H9 (cell line): ENCODE measurements around the gene YPEL4. TPM values are rescaled to one million over a fixed set of nuclear protein-coding genes. Genes with fewer than 3 reads are reported as not detected.
A peak's percentile ranks its signal among the peaks of the same experiment; 100 is the strongest.

Experiments used
- DNase-seq: peaks from one replicate; pipeline ENCODE4 v3.0.0-alpha.2; 2017
- H2AFZ ChIP-seq: one replicate; pipeline ENCODE4 v1.6.1; 2013; ENCODE audit warnings: mild to moderate bottlenecking, low read length, control low read depth, moderate library complexity
- H2AK5ac ChIP-seq: 2 replicates; pipeline ENCODE4 v1.6.1; 2013; ENCODE audit warnings: low read length, control low read depth, mixed read lengths; ENCODE audit not compliant: insufficient read length
- H2BK120ac ChIP-seq: one replicate; pipeline ENCODE4 v1.6.1; 2013; ENCODE audit warnings: low read depth, mild to moderate bottlenecking, low read length, control low read depth, inconsistent platforms; ENCODE audit not compliant: poor library complexity, severe bottlenecking
- H2BK12ac ChIP-seq: 2 replicates; pipeline ENCODE4 v1.6.1; 2013; ENCODE audit warnings: low read length, control low read depth, mixed read lengths, low read depth; ENCODE audit not compliant: insufficient read length
- H2BK15ac ChIP-seq: 2 replicates; pipeline ENCODE4 v1.6.1; 2013; ENCODE audit warnings: low read depth, low read length, control low read depth
- H2BK20ac ChIP-seq: one replicate; pipeline ENCODE4 v1.6.1; 2013; ENCODE audit warnings: low read depth, mild to moderate bottlenecking, low read length, control low read depth, inconsistent platforms; ENCODE audit not compliant: poor library complexity, severe bottlenecking
- H2BK5ac ChIP-seq: 2 replicates; pipeline ENCODE4 v1.6.1; 2013; ENCODE audit warnings: low read length, control low read depth, mixed read lengths; ENCODE audit not compliant: insufficient read length
- H3K14ac ChIP-seq: 2 replicates; pipeline ENCODE4 v1.6.1; 2013; ENCODE audit warnings: low read length, control low read depth; ENCODE audit not compliant: insufficient read depth
- H3K18ac ChIP-seq: 2 replicates; pipeline ENCODE4 v1.6.1; 2013; ENCODE audit warnings: low read depth, mild to moderate bottlenecking, mixed read lengths, low read length, control low read depth; ENCODE audit not compliant: insufficient read length
- H3K23ac ChIP-seq: 2 replicates; pipeline ENCODE4 v1.6.1; 2013; ENCODE audit warnings: low read length, control low read depth, mixed read lengths, low read depth; ENCODE audit not compliant: insufficient read length
- H3K23me2 ChIP-seq: 2 replicates; pipeline ENCODE4 v1.6.1; 2013; ENCODE audit warnings: low read depth, mild to moderate bottlenecking, mixed read lengths, low read length, control low read depth; ENCODE audit not compliant: insufficient read length, poor library complexity, severe bottlenecking
- H3K27ac ChIP-seq: 2 replicates; pipeline ENCODE4 v1.5.1; 2013; ENCODE audit warnings: low read length, control low read depth, mixed read lengths, low read depth; ENCODE audit not compliant: insufficient read length
- H3K27me3 ChIP-seq: 2 replicates; pipeline ENCODE4 v1.6.1; 2013; ENCODE audit warnings: low read length, control low read depth, inconsistent platforms; ENCODE audit not compliant: insufficient read depth
- H3K4ac ChIP-seq: 2 replicates; pipeline ENCODE4 v1.6.1; 2013; ENCODE audit warnings: low read depth, mild to moderate bottlenecking, control low read depth, inconsistent platforms, low read length, moderate library complexity
- H3K4me1 ChIP-seq: 2 replicates; pipeline ENCODE4 v1.6.1; 2013; ENCODE audit warnings: low read length, control low read depth, inconsistent platforms; ENCODE audit not compliant: insufficient read depth
- H3K4me2 ChIP-seq: 2 replicates; pipeline ENCODE4 v1.6.1; 2013; ENCODE audit warnings: low read length, control low read depth, mixed read lengths; ENCODE audit not compliant: insufficient read length, insufficient read depth
- H3K56ac ChIP-seq: 2 replicates; pipeline ENCODE4 v1.6.1; 2013; ENCODE audit warnings: low read depth, mild to moderate bottlenecking, mixed read lengths, low read length, control low read depth; ENCODE audit not compliant: insufficient read length
- H3K79me1 ChIP-seq: 2 replicates; pipeline ENCODE4 v1.6.1; 2013; ENCODE audit warnings: low read depth, mild to moderate bottlenecking, moderate library complexity, low read length, control low read depth, inconsistent platforms; ENCODE audit not compliant: insufficient read depth, poor library complexity, severe bottlenecking
- H3K79me2 ChIP-seq: 2 replicates; pipeline ENCODE4 v1.6.1; 2013; ENCODE audit warnings: low read length, control low read depth, inconsistent platforms; ENCODE audit not compliant: insufficient read depth
- H3K9ac ChIP-seq: 2 replicates; pipeline ENCODE4 v1.6.1; 2013; ENCODE audit warnings: low read length, control low read depth, mixed read lengths; ENCODE audit not compliant: insufficient read length; ENCODE audit errors: extremely low read depth
- H3K9me3 ChIP-seq: one replicate; pipeline ENCODE4 v1.6.1; 2013; ENCODE audit warnings: low read depth, low read length, inconsistent platforms; ENCODE audit not compliant: control insufficient read depth
- H3T11ph ChIP-seq: one replicate; pipeline ENCODE4 v1.6.1; 2013; ENCODE audit warnings: mild to moderate bottlenecking, low read length, control low read depth, inconsistent platforms
- H4K20me1 ChIP-seq: one replicate; pipeline ENCODE4 v1.6.1; 2013; ENCODE audit not compliant: control insufficient read depth, insufficient read length, insufficient read depth
- H4K5ac ChIP-seq: 2 replicates; pipeline ENCODE4 v1.6.1; 2013; ENCODE audit warnings: low read depth, mild to moderate bottlenecking, mixed read lengths, low read length, control low read depth; ENCODE audit not compliant: insufficient read length
- H4K8ac ChIP-seq: replicated peaks from 2 replicates; pipeline ENCODE4 v1.6.1; 2013; ENCODE audit warnings: low read length, control low read depth, mixed read lengths, low read depth; ENCODE audit not compliant: insufficient read length
- H4K91ac ChIP-seq: 2 replicates; pipeline ENCODE4 v1.6.1; 2013; ENCODE audit warnings: low read depth, mild to moderate bottlenecking, moderate library complexity, mixed read lengths, low read length, control low read depth; ENCODE audit not compliant: insufficient read length
- H3K27ac Mint-ChIP-seq, 3 experiments: 2 replicates in 2 of 3; 3 replicates in 1 of 3; pipeline ENCODE4 v1.8.0; 2020 to 2021; ENCODE audit warnings: mixed read lengths in 3 of 3, mild to moderate bottlenecking in 1 of 3, moderate library complexity in 1 of 3
- H3K27me3 Mint-ChIP-seq: 2 replicates; pipeline ENCODE4 v1.8.0; 2021; ENCODE audit warnings: low read depth, mild to moderate bottlenecking, moderate library complexity, mixed read lengths
- H3K36me3 Mint-ChIP-seq, 3 experiments: 2 replicates in 2 of 3; 3 replicates in 1 of 3; pipeline ENCODE4 v1.8.0; 2020 to 2021; ENCODE audit warnings: low read depth in 3 of 3, mixed read lengths in 3 of 3; ENCODE audit not compliant: insufficient read depth in 1 of 3
- H3K4me1 Mint-ChIP-seq, 2 experiments: 2 replicates each; pipeline ENCODE4 v1.8.0; 2020; ENCODE audit warnings: mixed read lengths in 2 of 2
- H3K4me3 Mint-ChIP-seq, 2 experiments: 2 replicates in 1 of 2; 3 replicates in 1 of 2; pipeline ENCODE4 v1.8.0; 2020 to 2021; ENCODE audit warnings: mild to moderate bottlenecking in 2 of 2, mixed read lengths in 2 of 2, moderate library complexity in 1 of 2
- H3K9me3 Mint-ChIP-seq, 2 experiments: 2 replicates in 1 of 2; 3 replicates in 1 of 2; pipeline ENCODE4 v1.8.0; 2020; ENCODE audit warnings: mild to moderate bottlenecking in 2 of 2, mixed read lengths in 2 of 2, moderate library complexity in 1 of 2
- CTCF ChIP-seq: fragments of 200-600 bp; sonication (generic); conservative IDR thresholded peaks from 3 replicates; pipeline ENCODE4 v1.8.0; 2021; ENCODE audit warnings: antibody characterized with exemption, mild to moderate bottlenecking
- WGBS: extraction: QIAGEN DNeasy Blood & Tissue Kit; methylation state at CpG from one replicate; pipeline ENCODE4 v1.1.7; 2013; ENCODE audit warnings: missing lambda C conversion rate, low lambda C conversion rate, mixed read lengths; ENCODE audit not compliant: insufficient read length; ENCODE audit errors: extremely low coverage; 5-methylcytosine and 5-hydroxymethylcytosine counted together
- total RNA-seq: library from RNA; stranded (reverse); gene quantifications from 2 replicates; pipeline ENCODE4 v1.2.1, GENCODE V29; 2021

Gene YPEL4
- total RNA-seq, 1 experiment from 2014 or later = 0.13 TPM

- H3K36me3 Mint-ChIP-seq = peaks cover 33 to 60% (median 50%) of the 10 kb centered on the region in 3 experiments
Observed at GRCh38 chr11:57641011-57641807, 8.5 kb downstream of the YPEL4 start.

More at GRCh38 chr11:57641011-57641807, 8.5 kb downstream of the YPEL4 start:
- no peak overlapping the region for H3K9ac ChIP-seq
- no peak overlapping the region for H2BK12ac ChIP-seq
- DNase-seq = peak; percentile 45
- peaks cover 14% of the 10 kb centered on the region; the same call in 1 of the 2 replicates for H3K4me1 ChIP-seq
- H2AK5ac ChIP-seq = no peak overlapping the region
- H3K4ac ChIP-seq = no peak overlapping the region
- H2BK120ac ChIP-seq = no peak overlapping the region
- H3K27me3 ChIP-seq = no peaks in the 10 kb centered on the region
- no peak overlapping the region for H4K8ac ChIP-seq
- H3K14ac ChIP-seq = no peak overlapping the region
- H3T11ph ChIP-seq = no peak overlapping the region
- H3K4me2 ChIP-seq = peak overlapping the region; percentile 88
- H3K23ac ChIP-seq = no peak overlapping the region
- peak overlapping the region; percentile 94 to 100 for H3K4me3 Mint-ChIP-seq
- H4K5ac ChIP-seq = no peak overlapping the region
- peaks cover 7% of the 10 kb centered on the region; the same call in 1 of the 2 replicates for H3K79me2 ChIP-seq
- H3K4me1 Mint-ChIP-seq = peaks cover 68 to 77% of the 10 kb centered on the region in 2 experiments
- H3K9me3 ChIP-seq = no peaks in the 10 kb centered on the region
- H4K91ac ChIP-seq = no peak overlapping the region
- peak; percentile 64 for TF ChIP-seq CTCF
- peaks cover 6 to 10% of the 10 kb centered on the region in 2 experiments; a peak in 4 of 5 replicates for H3K9me3 Mint-ChIP-seq
- no peak overlapping the region for H2BK15ac ChIP-seq
- H2BK20ac ChIP-seq = no peak overlapping the region
- no peak overlapping the region for H2AFZ ChIP-seq
- peaks cover 2% of the 10 kb centered on the region for H4K20me1 ChIP-seq
- H3K18ac ChIP-seq = no peak overlapping the region
- H3K56ac ChIP-seq = no peak overlapping the region
- H3K79me1 ChIP-seq = no peaks in the 10 kb centered on the region
- no peak overlapping the region for H3K27ac ChIP-seq
- H2BK5ac ChIP-seq = no peak overlapping the region
- no peaks in the 10 kb centered on the region for H3K27me3 Mint-ChIP-seq
- peaks cover 11% of the 10 kb centered on the region for H3K23me2 ChIP-seq
- WGBS = no CpG with 5 or more reads among the region's 7 CpGs
- H3K27ac Mint-ChIP-seq = peak overlapping the region; percentile 47 to 100 (median 99); a peak in 5 of 7 replicates
